Endometrium (tissue), 2 donors: ENCODE results near the gene SIX1.

Experiments used
- FAIRE-seq: peaks from 2 replicates; lab custom pipeline; 2012; peaks lifted over from hg19 to GRCh38; lab: Jason Lieb, UNC
- donor health status: control.
- donor health status: control.

Gene SIX1

GRCh38 chr14:60655119-60655897 is 6.0 kb upstream of the SIX1 start:
- FAIRE-seq = no peak

DNA sequence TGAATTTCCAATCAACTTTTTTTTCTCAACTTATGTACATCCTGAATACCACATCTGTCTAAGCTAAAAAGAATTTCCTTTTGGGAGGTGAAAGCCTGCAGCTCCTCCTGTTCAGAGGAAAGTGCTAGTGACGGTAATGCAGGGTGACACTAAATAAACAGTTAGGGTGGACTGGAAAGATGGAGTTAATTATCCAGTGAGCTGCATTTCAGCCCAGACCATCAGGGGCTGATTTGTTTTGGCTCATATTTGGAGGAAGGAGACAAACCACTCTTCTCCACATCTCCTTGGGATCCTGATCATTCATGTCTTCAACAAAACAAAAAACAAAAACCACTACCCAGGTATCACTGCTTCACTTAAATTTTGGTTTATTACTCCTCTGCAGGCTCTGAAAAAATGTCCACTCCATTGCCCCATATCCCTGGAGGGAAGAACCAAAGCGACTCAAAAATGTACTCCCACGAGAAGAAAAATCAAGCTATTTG is 5.1 kb upstream of the SIX1 start:
- FAIRE-seq = no peak

DNA sequence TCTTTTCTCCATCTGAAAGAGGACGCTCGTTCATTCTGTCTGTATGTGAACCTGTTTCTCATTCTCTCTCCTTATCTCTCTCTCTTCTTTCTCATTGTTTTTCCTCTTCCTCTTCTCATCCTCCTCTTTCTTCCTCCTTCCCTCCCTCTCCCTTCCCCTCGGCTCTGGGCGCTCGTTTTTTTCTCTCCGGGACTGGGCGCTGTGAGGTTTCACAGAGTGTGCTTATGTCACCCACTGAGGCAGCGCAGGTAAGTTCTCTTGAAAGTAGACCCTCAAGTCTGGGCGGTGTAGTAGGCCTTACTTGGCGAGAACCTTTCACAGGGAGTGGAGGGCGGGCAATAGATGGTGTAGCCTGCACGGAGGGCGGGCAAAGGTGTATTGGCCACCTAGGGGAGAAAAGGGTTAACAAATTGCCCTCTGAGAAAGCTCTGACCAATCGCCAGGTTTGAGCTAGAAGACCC is 4.5 kb upstream of the SIX1 start:
- no peak for FAIRE-seq

DNA sequence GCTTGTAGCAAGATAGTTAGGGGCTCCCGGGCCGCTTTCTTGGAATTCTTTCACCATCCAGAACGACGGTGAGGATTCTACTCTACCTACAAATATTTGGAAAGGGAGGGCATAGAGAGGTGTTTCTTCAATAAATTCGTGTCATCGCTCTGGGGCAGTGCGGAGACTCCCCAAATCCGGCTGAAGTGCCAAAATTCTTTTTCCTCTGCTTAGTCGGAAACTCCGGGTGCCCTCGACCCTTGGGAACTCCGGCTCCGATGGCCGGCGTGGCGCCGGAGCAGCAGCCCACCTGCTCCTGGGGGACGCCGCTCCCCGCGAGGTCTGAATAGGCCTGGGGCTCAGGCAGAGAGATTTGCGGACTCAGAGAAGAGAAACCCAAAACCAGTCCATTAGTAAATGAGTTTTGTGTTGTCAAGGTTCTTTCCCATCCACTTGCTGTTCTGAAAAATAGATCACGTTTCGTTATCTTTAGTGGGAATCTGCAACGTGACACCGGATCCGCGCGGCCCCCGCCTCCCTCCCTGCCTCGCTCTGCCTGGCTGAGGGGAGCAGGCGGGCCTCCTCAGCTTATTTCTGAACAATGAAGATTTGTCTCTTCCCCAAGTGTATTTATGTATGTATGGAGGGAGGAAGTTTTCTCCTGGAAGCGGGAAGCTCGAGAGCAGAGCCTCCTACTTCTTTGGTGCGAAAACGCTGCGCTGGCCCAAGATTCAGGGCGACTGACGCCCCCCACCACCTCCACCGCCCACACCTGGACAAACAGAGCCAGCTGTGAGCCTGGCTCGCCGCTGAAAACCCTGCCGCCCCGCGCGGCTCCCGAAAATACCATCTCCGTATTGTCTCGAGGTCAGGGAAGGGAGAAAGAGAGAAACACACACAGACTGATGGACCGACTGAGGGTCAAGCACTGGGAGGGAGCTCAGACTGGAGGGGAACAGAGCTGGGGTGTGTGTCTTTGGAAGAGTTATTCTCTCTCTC is 3.7 kb upstream of the SIX1 start:
- FAIRE-seq = no peak

DNA sequence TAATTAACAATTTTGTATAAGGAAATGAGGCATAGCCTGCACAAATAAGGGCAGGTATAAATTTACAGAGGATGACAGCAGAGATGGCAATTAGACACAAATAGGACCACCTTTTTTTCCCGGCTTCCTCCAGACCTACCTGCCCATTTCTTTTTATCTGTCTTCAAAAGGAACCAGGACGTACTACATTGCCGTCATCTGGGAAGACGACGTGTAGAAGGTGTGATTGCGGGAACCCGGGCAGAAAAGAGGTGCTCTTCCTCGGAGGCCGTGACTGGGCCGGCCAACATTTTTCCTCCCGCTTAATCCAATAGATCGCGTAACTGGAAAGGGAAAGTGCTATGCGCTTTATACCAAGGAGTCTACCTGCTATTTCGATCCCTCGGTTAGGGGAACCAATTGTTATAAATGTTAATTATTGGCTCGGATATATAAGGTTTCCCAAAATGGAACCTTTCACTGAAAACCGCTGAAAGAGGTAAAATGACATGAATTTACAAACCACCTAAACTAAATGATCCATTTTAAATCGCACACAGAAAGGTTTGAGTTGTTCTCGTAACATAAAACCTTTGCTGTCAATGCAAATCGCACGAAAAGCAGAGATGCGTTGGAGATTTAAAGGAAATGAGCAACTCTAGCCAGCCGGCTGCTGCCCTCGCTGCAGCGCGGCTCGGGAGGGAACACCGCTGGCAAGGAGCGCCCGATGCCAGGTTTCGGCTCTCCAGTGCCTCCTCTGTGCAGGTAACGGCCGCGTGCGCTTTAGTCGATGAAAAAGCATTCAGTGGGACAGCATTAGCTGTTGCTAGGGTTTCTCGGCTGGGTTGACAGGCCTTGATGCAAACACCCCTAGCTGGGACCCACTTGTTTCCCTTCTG is 2.8 kb upstream of the SIX1 start:
- FAIRE-seq = no peak

DNA sequence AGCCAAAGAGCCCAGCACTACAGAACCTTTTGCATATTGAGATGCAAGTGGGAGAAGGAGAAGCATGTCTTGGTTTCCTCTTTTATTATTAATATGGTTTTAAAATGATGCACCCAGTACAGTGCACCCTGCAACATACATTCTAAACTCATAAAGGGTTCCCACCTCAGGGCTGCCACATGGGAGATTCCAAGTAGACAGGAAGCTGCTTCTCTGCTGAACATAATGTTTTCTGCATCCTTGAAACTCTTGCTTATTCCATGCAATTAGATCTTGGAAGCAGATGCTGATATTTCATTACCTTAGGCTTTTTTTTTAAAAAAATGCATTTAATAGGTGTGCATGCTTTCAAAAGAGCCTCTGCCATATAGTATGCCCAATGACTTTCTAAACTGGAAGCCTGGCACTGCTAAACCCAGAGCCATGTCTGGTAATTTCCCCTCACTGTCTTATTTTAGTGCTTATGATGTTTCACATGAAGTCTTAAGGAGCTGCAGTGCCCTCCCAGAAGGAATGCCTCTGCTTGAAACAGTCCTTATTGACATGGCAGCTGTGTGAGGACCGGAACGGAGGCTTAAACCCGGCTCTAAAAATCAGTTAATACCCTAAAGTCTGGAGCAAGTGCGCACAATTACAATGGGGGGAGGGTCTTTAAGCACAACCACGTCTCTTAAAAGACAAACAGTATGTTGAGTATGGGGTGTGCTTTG is 2.0 kb upstream of the SIX1 start:
- FAIRE-seq = no peak

- FAIRE-seq = no peak
Measured at GRCh38 chr14:60650373-60650961, 1.2 kb upstream of the SIX1 start.

GRCh38 chr14:60649875-60650372 is 647 bp upstream of the SIX1 start:
- FAIRE-seq = no peak

GRCh38 chr14:60648249-60648933 is 886 bp downstream of the SIX1 start:
- FAIRE-seq = no peak

DNA sequence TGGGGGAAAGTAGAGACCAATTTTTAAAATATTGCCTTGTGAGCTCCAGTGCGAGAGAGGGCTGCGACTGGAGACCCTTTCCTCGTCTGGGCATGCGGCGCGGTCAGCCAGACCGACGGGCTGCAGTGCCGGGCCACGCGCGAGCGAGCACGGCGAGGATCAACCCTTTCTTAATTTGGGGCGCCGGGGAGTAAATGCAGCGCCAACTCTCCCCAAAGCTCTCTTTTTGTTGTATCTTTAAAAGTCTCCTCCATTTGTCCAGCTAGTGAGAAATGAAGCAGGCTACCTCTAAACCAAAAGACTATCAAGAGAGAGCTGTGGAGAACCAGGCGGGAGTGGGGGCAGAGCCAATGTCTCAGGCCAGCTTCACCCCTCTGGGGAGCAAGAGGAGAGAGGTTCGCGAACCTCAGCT is 1.4 kb downstream of the SIX1 start:
- no peak for FAIRE-seq

GRCh38 chr14:60647081-60647836 is 2.0 kb downstream of the SIX1 start:
- no peak for FAIRE-seq

DNA sequence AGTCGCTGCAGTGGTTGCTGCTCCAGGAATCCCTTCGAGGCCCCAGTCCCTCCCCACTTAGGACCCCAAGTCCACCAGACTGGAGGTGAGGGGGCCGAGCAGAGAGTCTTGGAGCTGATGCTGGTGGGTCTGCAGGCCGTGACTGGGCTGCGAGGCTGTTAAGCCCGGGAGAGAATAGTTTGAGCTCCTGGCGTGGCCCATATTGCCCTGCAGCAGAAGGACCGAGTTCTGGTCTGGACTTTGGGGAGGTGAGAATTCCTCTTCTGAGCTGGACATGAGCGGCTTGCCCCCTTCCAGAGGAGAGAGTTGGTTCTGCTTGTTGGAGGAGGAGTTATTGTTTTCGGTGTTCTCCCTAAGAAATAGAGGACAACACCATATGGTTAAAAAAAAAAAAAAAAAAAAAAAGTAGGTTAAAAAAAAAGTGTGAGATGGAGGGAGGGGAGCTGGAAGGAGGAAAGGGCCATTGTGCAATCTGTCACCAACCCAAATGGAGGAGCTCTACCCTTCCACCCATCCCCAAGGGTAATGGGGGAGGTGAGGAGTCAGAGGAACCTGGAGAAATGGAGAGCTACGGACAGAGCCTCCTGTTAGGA is 3.0 kb downstream of the SIX1 start:
- FAIRE-seq = no peak

- no peak for FAIRE-seq
Measured at GRCh38 chr14:60645126-60645741, 4.0 kb downstream of the SIX1 start.

GRCh38 chr14:60644666-60645065 is 4.6 kb downstream of the SIX1 start:
- no peak for FAIRE-seq

- FAIRE-seq = no peak
Measured at GRCh38 chr14:60643463-60644314, 5.6 kb downstream of the SIX1 start.

DNA sequence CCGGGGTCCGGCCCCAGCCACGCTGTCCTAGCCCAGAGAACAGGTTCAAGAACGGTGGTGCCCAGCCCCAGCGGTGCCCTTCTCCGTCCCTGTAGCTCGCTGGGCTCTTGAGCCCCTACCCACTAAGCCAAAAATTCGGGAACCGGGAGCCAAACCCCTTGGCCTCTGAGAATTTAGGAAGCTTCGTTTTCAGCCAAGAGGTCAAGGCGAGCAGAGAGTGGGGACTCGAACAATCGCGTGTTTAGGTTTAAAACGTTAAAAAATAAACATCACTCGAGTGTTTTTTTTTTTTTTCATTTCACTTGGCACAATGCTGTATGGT is 6.2 kb downstream of the SIX1 start:
- no peak for FAIRE-seq

DNA sequence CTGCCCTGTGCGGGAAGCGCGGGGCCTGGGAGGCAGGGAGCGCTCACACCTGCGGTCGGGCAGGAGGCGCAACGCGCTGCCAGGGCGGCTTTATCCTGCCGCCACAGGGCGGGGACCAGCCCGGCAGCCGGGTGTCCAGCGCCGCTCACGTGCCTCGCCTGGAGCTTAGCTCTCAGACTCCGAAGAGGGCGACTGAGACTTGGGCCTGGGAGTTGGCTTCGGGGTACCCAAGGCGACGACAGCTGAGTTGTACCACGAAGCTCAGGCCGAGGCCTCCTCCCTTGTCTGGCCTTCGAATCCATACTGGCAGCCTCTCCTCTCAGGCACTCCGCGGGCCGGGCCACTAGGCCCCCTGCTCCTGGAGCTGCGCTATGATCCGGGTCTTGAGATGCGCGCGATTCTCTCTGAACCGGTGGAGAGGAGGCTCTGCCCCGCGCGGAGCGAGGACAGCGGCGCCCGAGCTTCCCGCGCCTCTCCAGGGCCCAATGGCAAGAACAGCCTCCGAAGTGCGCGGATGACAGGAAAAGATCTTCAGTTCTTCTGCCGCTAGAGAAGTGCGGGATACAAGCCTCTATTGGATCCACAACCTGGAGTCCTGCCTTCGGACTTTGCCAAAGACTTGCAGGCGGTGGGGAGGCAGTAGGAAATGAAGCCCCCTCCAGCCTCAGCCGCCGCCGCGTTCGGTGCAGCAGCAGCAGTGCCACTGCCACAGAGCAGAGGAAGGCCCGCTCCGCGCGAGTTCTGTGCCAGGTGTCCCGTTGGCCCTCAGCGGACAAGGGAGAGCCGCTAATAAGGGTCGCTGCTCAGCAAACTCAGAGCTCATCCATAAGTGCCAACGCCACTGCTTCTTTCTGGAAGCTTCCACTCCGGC is 6.8 kb downstream of the SIX1 start:
- FAIRE-seq = no peak
